Astrocyte (in vitro differentiated cells and primary cell): ENCODE measurements around the gene B3GNT5. TPM values are rescaled to one million over a fixed set of nuclear protein-coding genes. Genes with fewer than 3 reads are reported as not detected.

Experiments used
- DNase-seq: peaks from one replicate; pipeline ENCODE4 v3.0.0-alpha.2; 2010; ENCODE audit warnings: low read depth
- FAIRE-seq: peaks from 2 replicates; lab custom pipeline; 2011; peaks lifted over from hg19 to GRCh38; lab: Jason Lieb, UNC
- H2AFZ ChIP-seq: 2 replicates; pipeline ENCODE4 v1.6.0; 2012; ENCODE audit warnings: low read depth, low read length, inconsistent platforms
- H3K27ac ChIP-seq: 2 replicates; pipeline ENCODE4 v1.5.1; 2011; ENCODE audit warnings: low read depth, low read length, inconsistent platforms
- H3K27me3 ChIP-seq: 2 replicates; pipeline ENCODE4 v1.6.0; 2011; ENCODE audit warnings: low read length, inconsistent platforms; ENCODE audit not compliant: insufficient read depth
- H3K36me3 ChIP-seq: 2 replicates; pipeline ENCODE4 v1.5.1; 2011; ENCODE audit warnings: low read length, inconsistent platforms; ENCODE audit not compliant: insufficient read depth
- H3K4me1 ChIP-seq: 2 replicates; pipeline ENCODE4 v1.5.1; 2011; ENCODE audit warnings: low read length, inconsistent platforms; ENCODE audit not compliant: insufficient read depth
- H3K4me2 ChIP-seq: 2 replicates; pipeline ENCODE4 v1.6.0; 2012; ENCODE audit warnings: low read length, inconsistent platforms
- H3K4me3 ChIP-seq: 2 replicates; pipeline ENCODE4 v1.5.1; 2011; ENCODE audit warnings: low read depth, mild to moderate bottlenecking, low read length, inconsistent platforms; ENCODE audit not compliant: insufficient read depth
- H3K79me2 ChIP-seq: 2 replicates; pipeline ENCODE4 v1.6.0; 2012; ENCODE audit warnings: mild to moderate bottlenecking, low read length, inconsistent platforms; ENCODE audit not compliant: insufficient read depth
- H3K9ac ChIP-seq: 2 replicates; pipeline ENCODE4 v1.6.0; 2012; ENCODE audit warnings: mild to moderate bottlenecking, low read length, inconsistent platforms
- H3K9me3 ChIP-seq: 2 replicates; pipeline ENCODE4 v1.5.1; 2012; ENCODE audit warnings: low read depth, mild to moderate bottlenecking, low read length, inconsistent platforms; ENCODE audit not compliant: insufficient read depth
- H4K20me1 ChIP-seq: 2 replicates; pipeline ENCODE4 v1.6.0; 2012; ENCODE audit warnings: low read length, inconsistent platforms; ENCODE audit not compliant: insufficient read depth
- H3K27ac Mint-ChIP-seq: one replicate; pipeline ENCODE4 v1.8.0; 2021; ENCODE audit warnings: mild to moderate bottlenecking, mixed read lengths; ENCODE audit not compliant: unreplicated experiment
- H3K27me3 Mint-ChIP-seq: one replicate; pipeline ENCODE4 v1.8.0; 2021; ENCODE audit warnings: low read depth, mixed read lengths; ENCODE audit not compliant: unreplicated experiment
- H3K36me3 Mint-ChIP-seq: one replicate; pipeline ENCODE4 v1.8.0; 2021; ENCODE audit warnings: low read depth, mixed read lengths; ENCODE audit not compliant: unreplicated experiment
- H3K4me1 Mint-ChIP-seq: one replicate; pipeline ENCODE4 v1.8.0; 2021; ENCODE audit warnings: low read depth, mixed read lengths; ENCODE audit not compliant: unreplicated experiment
- H3K4me3 Mint-ChIP-seq: one replicate; pipeline ENCODE4 v1.8.0; 2021; ENCODE audit warnings: mild to moderate bottlenecking, moderate library complexity, mixed read lengths; ENCODE audit not compliant: unreplicated experiment
- H3K9me3 Mint-ChIP-seq: one replicate; pipeline ENCODE4 v1.8.0; 2021; ENCODE audit warnings: mild to moderate bottlenecking, mixed read lengths; ENCODE audit not compliant: unreplicated experiment
- CTCF ChIP-seq: IDR thresholded peaks from 2 replicates; pipeline ENCODE4 v1.5.1; 2011; ENCODE audit warnings: low read depth, mild to moderate bottlenecking, inconsistent platforms, low read length, moderate library complexity; ENCODE audit not compliant: insufficient read depth
- EZH2 ChIP-seq: IDR thresholded peaks from 2 replicates; pipeline ENCODE4 v1.6.1; 2012; ENCODE audit warnings: mild to moderate bottlenecking, low read length, inconsistent platforms; ENCODE audit not compliant: insufficient read depth
- total RNA-seq: library from RNA; stranded (reverse); gene quantifications from 2 replicates; pipeline ENCODE4 v1.2.1, GENCODE V29; 2021

Gene B3GNT5
- total RNA-seq, 1 donor from 2014 or later: 15.8 TPM

- H3K4me1 Mint-ChIP-seq: peaks cover 25% of the 10 kb centered on the region
Measured at GRCh38 chr3:183295211-183295610, 42.2 kb downstream of the B3GNT5 start.

GRCh38 chr3:183296944-183297343 is 43.9 kb downstream of the B3GNT5 start:
- no peaks in the 10 kb centered on the region for H3K27me3 Mint-ChIP-seq

More at GRCh38 chr3:183295211-183295610, 42.2 kb downstream of the B3GNT5 start:
- Mint-ChIP-seq H3K9me3 (no peaks in the 10 kb centered on the region), H3K27me3 (no peaks in the 10 kb centered on the region), H3K4me3 (no peak overlapping the region), H3K36me3 (peaks cover 5% of the 10 kb centered on the region), H3K27ac (no peak overlapping the region)
- no peak for TF ChIP-seq EZH2
- no peak for TF ChIP-seq CTCF
- H2AFZ ChIP-seq: no peak overlapping the region
- no peak overlapping the region for H3K4me3 ChIP-seq
- no peaks in the 10 kb centered on the region for H3K36me3 ChIP-seq
- no peaks in the 10 kb centered on the region for H3K79me2 ChIP-seq
- H3K9me3 ChIP-seq: no peaks in the 10 kb centered on the region
- peak; percentile 84 for DNase-seq
- no peak overlapping the region for H3K4me2 ChIP-seq
- no peaks in the 10 kb centered on the region for H3K27me3 ChIP-seq
- H3K27ac ChIP-seq: no peak overlapping the region
- no peaks in the 10 kb centered on the region for H4K20me1 ChIP-seq
- H3K4me1 ChIP-seq: peaks cover 28% of the 10 kb centered on the region
- no peak for FAIRE-seq
- no peak overlapping the region for H3K9ac ChIP-seq

More at GRCh38 chr3:183296944-183297343, 43.9 kb downstream of the B3GNT5 start:
- Histone ChIP-seq H3K79me2 (no peaks in the 10 kb centered on the region), H3K27me3 (no peaks in the 10 kb centered on the region), H3K36me3 (no peaks in the 10 kb centered on the region), H3K4me1 (peaks cover 24% of the 10 kb centered on the region), H3K4me2 (no peak overlapping the region), H3K9ac (no peak overlapping the region), H3K27ac (no peak overlapping the region), H2AFZ (no peak overlapping the region), H3K4me3 (no peak overlapping the region), H4K20me1 (no peaks in the 10 kb centered on the region), H3K9me3 (no peaks in the 10 kb centered on the region)
- DNase-seq (no peak), FAIRE-seq (no peak)
- Mint-ChIP-seq H3K27ac (no peak overlapping the region), H3K4me1 (peaks cover 27% of the 10 kb centered on the region), H3K4me3 (no peak overlapping the region), H3K36me3 (peaks cover 5% of the 10 kb centered on the region), H3K9me3 (no peaks in the 10 kb centered on the region)
- no peak for TF ChIP-seq CTCF
